Measurements from ENCODE around the gene HAUS3.

- no peak for TF ChIP-seq CTCF (IDR thresholded peaks at IDR 0.05; ENCODE audit: borderline replicate concordance, extremely low read depth, low read length, poor library complexity, severe bottlenecking)
- TF ChIP-seq EZH2 (IDR thresholded peaks at IDR 0.05; ENCODE audit: borderline replicate concordance, low read depth, low read length, severe bottlenecking) = no peak
Observed at GRCh38 chr4:2241003-2241402, 918 bp downstream of the HAUS3 start.
